SK-N-SH (cell line): Measurements from ENCODE around the gene RIPK4. TPM values are rescaled to one million over a fixed set of nuclear protein-coding genes. Genes with fewer than 3 reads are reported as not detected.

Experiments
- CTCF ChIA-PET: fragments of 300-600, 350-600 bp; formaldehyde crosslinking; extraction: SDS; loops from one replicate; lab custom pipeline; 2021; lab: Yijun Ruan, JAX
- POLR2A ChIA-PET: fragments of 350-600 bp; sonication (Branson Sonifier 250); formaldehyde crosslinking; extraction: SDS; loops from one replicate; lab custom pipeline; 2020; ENCODE audit warnings: antibody characterized with exemption, inconsistent platforms; lab: Yijun Ruan, JAX
- DNase-seq: peaks from one replicate; pipeline ENCODE4 v3.0.0; 2012
- H2AFZ ChIP-seq: fragments of 200-600 bp; sonication (generic); 2 replicates; pipeline ENCODE4 v1.8.1; 2016; ENCODE audit warnings: antibody characterized with exemption, mild to moderate bottlenecking, low read depth
- H3F3A ChIP-seq: fragments of 200-600 bp; sonication (generic); replicated peaks from 2 replicates; pipeline ENCODE3; 2016; ENCODE audit warnings: antibody characterized with exemption, mild to moderate bottlenecking; ENCODE audit not compliant: insufficient read depth
- H3K27ac ChIP-seq, 2 experiments: fragments of 200-500 bp in 1 of 2; fragments of 200-600 bp in 1 of 2; sonication (Bioruptor generic) in 1 of 2; sonication (generic), shearing (Covaris generic) in 1 of 2; 2 replicates each; pipeline versions ENCODE4 v1.5.1 to v1.6.1; 2014 to 2016; ENCODE audit warnings: low read depth in 2 of 2, inconsistent platforms in 1 of 2, low read length in 1 of 2, mild to moderate bottlenecking in 1 of 2, mixed read lengths in 1 of 2
- H3K27me3 ChIP-seq: fragments of 200-600 bp; sonication (generic), shearing (Covaris generic); 2 replicates; pipeline ENCODE4 v1.6.1; 2016; ENCODE audit warnings: mixed run types; ENCODE audit not compliant: insufficient read depth
- H3K36me3 ChIP-seq, 2 experiments: fragments of 200-500 bp in 1 of 2; fragments of 200-600 bp in 1 of 2; sonication (Bioruptor generic) in 1 of 2; sonication (generic) in 1 of 2; replicated peaks in 1 of 2; 2 replicates each; pipeline versions ENCODE3 to v1.5.1; 2014 to 2016; ENCODE audit warnings: low read length in 1 of 2, mild to moderate bottlenecking in 1 of 2; ENCODE audit not compliant: insufficient read depth in 2 of 2, control insufficient read depth in 1 of 2
- H3K4me1 ChIP-seq, 2 experiments: fragments of 200-500 bp in 1 of 2; fragments of 200-600 bp in 1 of 2; sonication (Bioruptor generic) in 1 of 2; sonication (generic), shearing (Covaris generic) in 1 of 2; 2 replicates each; pipeline versions ENCODE4 v1.5.1 to v1.6.1; 2014 to 2016; ENCODE audit warnings: low read depth in 1 of 2, low read length in 1 of 2, mixed run types in 1 of 2; ENCODE audit not compliant: insufficient read depth in 2 of 2, control insufficient read depth in 1 of 2
- H3K4me2 ChIP-seq: fragments of 200-600 bp; sonication (generic), shearing (Covaris generic); 2 replicates; pipeline ENCODE4 v1.6.1; 2017; ENCODE audit warnings: mixed run types
- H3K4me3 ChIP-seq, 2 experiments: fragments of 200-500 bp in 1 of 2; fragments of 200-600 bp in 1 of 2; sonication (Bioruptor generic) in 1 of 2; sonication (generic), shearing (Covaris generic) in 1 of 2; 2 replicates each; pipeline versions ENCODE4 v1.5.1 to v1.8.1; 2014 to 2016; ENCODE audit warnings: low read depth in 2 of 2, inconsistent platforms in 1 of 2, low read length in 1 of 2, mild to moderate bottlenecking in 1 of 2, mixed read lengths in 1 of 2, moderate library complexity in 1 of 2
- H3K79me2 ChIP-seq: fragments of 200-600 bp; sonication (generic); 2 replicates; pipeline ENCODE4 v1.8.1; 2017; ENCODE audit warnings: mild to moderate bottlenecking; ENCODE audit not compliant: insufficient read depth
- H3K9ac ChIP-seq: fragments of 200-600 bp; sonication (generic); 2 replicates; pipeline ENCODE4 v1.6.1; 2017; ENCODE audit warnings: mixed run types
- H3K9me2 ChIP-seq: fragments of 200-600 bp; sonication (generic); 2 replicates; pipeline ENCODE4 v1.6.1; 2017; ENCODE audit warnings: mixed run types
- H3K9me3 ChIP-seq: fragments of 200-600 bp; sonication (generic); 2 replicates; pipeline ENCODE4 v1.6.1; 2017; ENCODE audit warnings: mixed run types, mild to moderate bottlenecking, moderate library complexity
- H4K20me1 ChIP-seq: fragments of 200-600 bp; sonication (generic); 2 replicates; pipeline ENCODE4 v1.6.1; 2017; ENCODE audit warnings: mild to moderate bottlenecking, mixed run types; ENCODE audit not compliant: insufficient read depth
- CHD2 ChIP-seq: fragments of 150-350 bp; IDR thresholded peaks from 2 replicates; pipeline ENCODE4 v1.6.1; 2018; ENCODE audit warnings: low read length; ENCODE audit not compliant: partially characterized antibody
- ELF1 ChIP-seq: IDR thresholded peaks from 2 replicates; pipeline ENCODE4 v1.4.0; 2012
- EP300 ChIP-seq, 2 experiments: IDR thresholded peaks; 2 replicates each; pipeline versions ENCODE4 v1.4.0 to v1.6.1; 2012; ENCODE audit warnings: borderline replicate concordance in 1 of 2, low read depth in 1 of 2, low read length in 1 of 2
- FOSL2 ChIP-seq: IDR thresholded peaks from 2 replicates; pipeline ENCODE4 v1.4.0; 2012; ENCODE audit warnings: low read depth, mild to moderate bottlenecking, moderate library complexity, borderline replicate concordance
- FOXM1 ChIP-seq: IDR thresholded peaks from 2 replicates; pipeline ENCODE4 v1.4.0; 2012; ENCODE audit warnings: low read depth, mild to moderate bottlenecking
- GABPA ChIP-seq: IDR thresholded peaks from 2 replicates; pipeline ENCODE4 v1.4.0; 2012; ENCODE audit warnings: low read depth, mild to moderate bottlenecking
- GATA2 ChIP-seq: sonication (generic); formaldehyde crosslinking; IDR thresholded peaks from 2 replicates; pipeline ENCODE4 v1.5.0; 2020; ENCODE audit warnings: mild to moderate bottlenecking, missing genetic modification reagents
- JUND ChIP-seq: IDR thresholded peaks from 2 replicates; pipeline ENCODE4 v1.4.0; 2012
- MEF2A ChIP-seq: IDR thresholded peaks from 2 replicates; pipeline ENCODE4 v1.4.0; 2012; ENCODE audit warnings: low read depth, borderline replicate concordance
- NRF1 ChIP-seq: IDR thresholded peaks from 2 replicates; pipeline ENCODE4 v1.6.1; 2012; ENCODE audit warnings: low read depth, mild to moderate bottlenecking, low read length
- RFX5 ChIP-seq: IDR thresholded peaks from 2 replicates; pipeline ENCODE4 v1.6.1; 2012; ENCODE audit warnings: mild to moderate bottlenecking, improper control_type of control experiment, low read length
- SMC3 ChIP-seq: IDR thresholded peaks from 2 replicates; pipeline ENCODE4 v1.6.1; 2012; ENCODE audit warnings: low read depth, low read length, improper control_type of control experiment
- TCF12 ChIP-seq: IDR thresholded peaks from 2 replicates; pipeline ENCODE4 v1.4.0; 2012
- YY1 ChIP-seq: IDR thresholded peaks from 2 replicates; pipeline ENCODE4 v1.4.0; 2012; ENCODE audit warnings: low read depth, mild to moderate bottlenecking
- WGBS: methylation state at CpG from one replicate; pipeline ENCODE4 v1.1.6; 2017; ENCODE audit warnings: low lambda C conversion rate; 5-methylcytosine and 5-hydroxymethylcytosine counted together
- polyA plus RNA-seq, 3 experiments: library from polyadenylated mRNA; depleted of rRNA; stranded (reverse); fragments of >200 nt; gene quantifications; 2 replicates each; pipeline ENCODE4 v1.2.3, GENCODE V29; 2012
- TF ChIP-seq, protein P1 (sequence below): IDR thresholded peaks from 2 replicates; pipeline ENCODE4; 2012
- TF ChIP-seq, protein P2 (sequence below): IDR thresholded peaks from 2 replicates; pipeline ENCODE4 v1.4.0; 2012; ENCODE audit warnings: low read depth, borderline replicate concordance

RIPK4 gene
- polyA plus RNA-seq, 1 of the 3 experiments (the other 2 are of a cell fraction) = 11.0 TPM

DNA sequence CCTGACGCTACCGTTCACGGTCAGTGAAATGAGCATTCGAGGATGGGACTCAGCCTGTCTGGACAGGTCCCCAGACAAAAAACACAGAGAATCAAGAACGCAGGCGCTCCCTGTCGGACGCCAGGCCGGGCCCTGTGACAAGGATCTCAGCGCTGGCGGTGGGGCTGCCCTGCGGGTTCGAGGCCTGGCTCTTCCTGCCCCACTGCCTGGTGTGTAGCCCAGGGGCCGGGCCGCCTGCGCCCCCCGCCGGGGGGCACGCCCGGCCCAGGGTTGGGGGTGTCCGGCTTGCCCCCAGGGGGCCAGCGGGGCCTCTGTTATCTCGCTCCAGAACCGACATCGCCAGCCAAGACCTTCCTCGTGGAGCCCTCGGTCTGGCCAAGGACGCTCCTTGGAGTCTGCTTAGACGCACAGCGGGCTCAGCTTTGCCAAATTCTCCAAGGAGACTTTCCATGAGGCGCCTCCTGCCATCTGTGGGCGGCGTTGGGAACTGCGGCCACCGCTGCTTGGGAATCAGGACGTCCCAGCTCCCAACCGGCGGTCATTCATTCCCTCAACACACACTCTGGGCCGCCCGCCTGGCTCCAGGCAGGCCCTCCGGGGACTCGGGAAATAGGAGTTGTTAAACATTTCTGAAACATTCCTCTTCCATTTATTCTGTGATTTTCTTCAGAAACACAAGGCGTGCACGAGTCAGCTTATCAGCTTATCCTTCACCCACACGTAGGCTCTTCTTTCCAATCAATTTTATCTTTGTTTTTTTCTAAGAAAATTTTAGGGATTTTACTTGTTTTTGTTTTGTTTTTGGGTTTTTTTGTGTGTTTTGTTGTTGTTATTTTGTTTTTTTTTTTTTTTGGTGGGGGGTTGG lies 11.3 kb upstream of the RIPK4 start (continued):
- TF ChIP-seq, protein P1, sequence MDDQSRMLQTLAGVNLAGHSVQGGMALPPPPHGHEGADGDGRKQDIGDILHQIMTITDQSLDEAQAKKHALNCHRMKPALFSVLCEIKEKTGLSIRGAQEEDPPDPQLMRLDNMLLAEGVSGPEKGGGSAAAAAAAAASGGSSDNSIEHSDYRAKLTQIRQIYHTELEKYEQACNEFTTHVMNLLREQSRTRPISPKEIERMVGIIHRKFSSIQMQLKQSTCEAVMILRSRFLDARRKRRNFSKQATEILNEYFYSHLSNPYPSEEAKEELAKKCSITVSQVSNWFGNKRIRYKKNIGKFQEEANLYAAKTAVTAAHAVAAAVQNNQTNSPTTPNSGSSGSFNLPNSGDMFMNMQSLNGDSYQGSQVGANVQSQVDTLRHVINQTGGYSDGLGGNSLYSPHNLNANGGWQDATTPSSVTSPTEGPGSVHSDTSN = no peak
- TF ChIP-seq RFX5 = no peak
- TF ChIP-seq, protein P2, sequence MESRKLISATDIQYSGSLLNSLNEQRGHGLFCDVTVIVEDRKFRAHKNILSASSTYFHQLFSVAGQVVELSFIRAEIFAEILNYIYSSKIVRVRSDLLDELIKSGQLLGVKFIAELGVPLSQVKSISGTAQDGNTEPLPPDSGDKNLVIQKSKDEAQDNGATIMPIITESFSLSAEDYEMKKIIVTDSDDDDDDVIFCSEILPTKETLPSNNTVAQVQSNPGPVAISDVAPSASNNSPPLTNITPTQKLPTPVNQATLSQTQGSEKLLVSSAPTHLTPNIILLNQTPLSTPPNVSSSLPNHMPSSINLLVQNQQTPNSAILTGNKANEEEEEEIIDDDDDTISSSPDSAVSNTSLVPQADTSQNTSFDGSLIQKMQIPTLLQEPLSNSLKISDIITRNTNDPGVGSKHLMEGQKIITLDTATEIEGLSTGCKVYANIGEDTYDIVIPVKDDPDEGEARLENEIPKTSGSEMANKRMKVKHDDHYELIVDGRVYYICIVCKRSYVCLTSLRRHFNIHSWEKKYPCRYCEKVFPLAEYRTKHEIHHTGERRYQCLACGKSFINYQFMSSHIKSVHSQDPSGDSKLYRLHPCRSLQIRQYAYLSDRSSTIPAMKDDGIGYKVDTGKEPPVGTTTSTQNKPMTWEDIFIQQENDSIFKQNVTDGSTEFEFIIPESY = no peak
- no peak for TF ChIP-seq TCF12
- no peak for TF ChIP-seq FOXM1
- TF ChIP-seq NRF1 = no peak
- no peak for TF ChIP-seq FOSL2
- TF ChIP-seq GATA2 (CRISPR knock-in tag) = no peak
- no peak for TF ChIP-seq CHD2
- no peak for TF ChIP-seq MEF2A

DNA sequence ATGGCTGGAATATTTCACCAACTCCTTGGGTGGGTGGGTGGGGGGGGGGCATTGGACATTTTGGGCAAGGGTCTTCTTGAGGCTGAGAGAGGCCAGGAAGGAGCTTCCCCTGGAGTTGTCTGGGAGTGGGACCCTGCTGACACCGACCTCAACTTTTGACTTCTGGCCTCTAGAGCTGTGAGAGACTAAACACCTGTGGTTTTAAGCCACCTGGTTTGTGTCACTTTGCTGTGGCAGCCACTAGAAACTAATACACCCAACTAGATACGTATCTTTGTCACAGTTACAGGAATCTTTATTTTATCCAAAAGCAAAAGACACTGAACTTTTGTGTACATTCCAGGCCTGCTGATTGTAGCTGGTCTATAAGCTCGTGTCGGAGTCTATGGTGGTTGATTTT lies 9.9 kb upstream of the RIPK4 start:
- CTCF ChIA-PET = interaction anchor here (1.0 to 4.4 kb wide), 5 partner anchors 8 to 341 kb away, joined by 3 to 75 read pairs (median 6); no protein-coding TSS in a partner anchor

More for the DNA sequence above, 9.9 kb upstream of the RIPK4 start:
- H2AFZ ChIP-seq = no peak overlapping the region
- POLR2A ChIA-PET = interaction anchor here (1.1 kb wide), 1 partner anchor 9 kb away, joined by 3 read pairs; no protein-coding TSS in a partner anchor
- TF ChIP-seq YY1 (no peak), EP300 (IDR thresholded peaks at IDR 0.05; ENCODE audit: borderline replicate concordance in 1 of 2, low read depth in 1 of 2, low read length in 1 of 2) (no peak), FOXM1 (no peak), TCF12 (no peak), FOSL2 (no peak), SMC3 (no peak), JUND (no peak), CHD2 (no peak), RFX5 (no peak), GABPA (no peak), ELF1 (no peak)
- TF ChIP-seq, protein P2 = no peak
- TF ChIP-seq, protein P1 = no peak
- H3K9me2 ChIP-seq = no peaks in the 10 kb centered on the region
- DNase-seq = no peak
- no peaks in the 10 kb centered on the region for H3K36me3 ChIP-seq
- 0 out of 4 replicates have a peak, but pooled peaks cover 0 to 3% of the 10 kb centered on the region in 2 experiments for H3K4me1 ChIP-seq
- no peaks in the 10 kb centered on the region for H3K9me3 ChIP-seq
- H3K27me3 ChIP-seq = no peaks in the 10 kb centered on the region
- H3F3A ChIP-seq = peaks cover 3% of the 10 kb centered on the region
- no peak overlapping the region for H3K9ac ChIP-seq
- no peaks in the 10 kb centered on the region for H4K20me1 ChIP-seq
- no peaks in the 10 kb centered on the region for H3K79me2 ChIP-seq
- no peak overlapping the region for H3K4me3 ChIP-seq
- no peak overlapping the region for H3K4me2 ChIP-seq
- 98% methylated on average over 3 of the region's 4 CpGs for WGBS
- H3K27ac ChIP-seq = no peak overlapping the region
